ENCODE data around the gene TDRD1. TPM values are rescaled to one million over a fixed set of nuclear protein-coding genes. Genes with fewer than 3 reads are reported as not detected.

Gene TDRD1
- total RNA-seq, 1 donor, result 0.72 TPM

DNA sequence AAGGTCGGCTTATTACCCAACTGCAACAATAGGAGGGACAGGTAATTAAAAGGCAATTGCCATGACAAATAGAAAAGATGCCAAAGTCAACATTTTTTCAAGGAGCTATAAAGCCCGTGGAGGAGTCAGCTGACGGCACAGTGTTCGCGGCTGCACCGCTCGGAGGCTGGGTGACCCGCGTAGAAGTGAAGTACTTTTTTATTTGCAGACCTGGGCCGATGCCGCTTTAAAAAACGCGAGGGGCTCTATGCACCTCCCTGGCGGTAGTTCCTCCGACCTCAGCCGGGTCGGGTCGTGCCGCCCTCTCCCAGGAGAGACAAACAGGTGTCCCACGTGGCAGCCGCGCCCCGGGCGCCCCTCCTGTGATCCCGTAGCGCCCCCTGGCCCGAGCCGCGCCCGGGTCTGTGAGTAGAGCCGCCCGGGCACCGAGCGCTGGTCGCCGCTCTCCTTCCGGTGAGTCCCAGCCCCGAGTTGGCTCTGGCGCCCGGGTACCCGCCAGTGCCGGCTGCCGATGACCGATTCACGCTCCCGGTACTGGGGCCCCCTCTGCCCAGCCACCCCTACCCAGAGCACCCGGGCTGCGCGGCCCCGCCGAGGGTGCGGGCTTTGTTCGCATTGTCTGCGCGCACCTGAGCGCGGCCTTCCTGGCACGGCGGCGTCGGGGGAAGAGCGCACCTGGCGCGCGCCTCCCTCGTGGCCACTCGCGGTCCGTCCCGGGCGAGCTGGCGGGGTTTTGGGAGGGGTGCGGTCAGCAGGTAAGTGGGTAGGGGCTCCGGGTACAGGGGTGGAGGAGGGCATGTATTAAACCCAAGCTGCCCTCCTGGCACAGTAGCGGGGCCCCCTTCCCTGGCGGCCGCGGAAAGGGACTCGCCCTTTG lies 60.2 kb downstream of the TDRD1 start, which contains the start of gene VWA2:
TSS of gene VWA2 (plus strand) at position 138 of the 877 bp plus-strand sequence. CDS start 9,460 bp downstream, outside the sequence.
- no peak within 1 kb of the TSS for H3K4me3 ChIP-seq (ENCODE audit: insufficient read depth, low read length)
- TF ChIP-seq CTCF (IDR thresholded peaks at IDR 0.05; ENCODE audit: extremely low read depth, low read depth, low read length), result no peak

DNA sequence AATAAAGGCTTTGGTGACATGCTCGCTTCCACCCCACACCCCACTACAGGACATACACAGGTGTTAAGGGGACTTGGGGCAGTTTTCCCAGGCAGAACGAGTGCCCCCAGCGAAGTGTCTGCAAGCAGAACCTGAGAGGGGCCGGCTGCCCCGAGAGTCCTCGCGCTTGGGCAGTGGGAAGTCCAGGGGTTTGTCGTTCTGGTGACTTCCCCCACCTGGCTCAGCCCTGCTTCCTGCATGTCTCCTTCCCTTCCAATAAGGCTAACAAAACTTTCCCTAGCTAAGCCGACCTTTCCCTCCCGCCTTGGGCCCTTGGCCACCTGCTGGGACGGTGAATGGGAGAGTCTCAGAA lies 60.8 kb downstream of the TDRD1 start:
- no peaks in the 10 kb centered on the region for H3K9me3 ChIP-seq (ENCODE audit: low read depth, low read length)
- H3K4me2 ChIP-seq (ENCODE audit: insufficient read depth, low read length), result no peak overlapping the region
- no peaks in the 10 kb centered on the region for H4K20me1 ChIP-seq (ENCODE audit: insufficient read depth, low read length)
- no peaks in the 10 kb centered on the region for H3K36me3 ChIP-seq (ENCODE audit: insufficient read depth, low read length)
- no peaks in the 10 kb centered on the region for H3K79me2 ChIP-seq (ENCODE audit: insufficient read depth, low read length)
- H2AFZ ChIP-seq (ENCODE audit: low read length), result no peak overlapping the region
- no peak overlapping the region for H3K4me3 ChIP-seq (ENCODE audit: insufficient read depth, low read length)
- H3K27ac ChIP-seq (ENCODE audit: low read depth, low read length), result no peak overlapping the region
- H3K27me3 ChIP-seq (ENCODE audit: insufficient read depth, low read length), result peaks cover 62% of the 10 kb centered on the region
- DNase-seq (ENCODE audit: insufficient read length, low spot score, missing footprints), result no peak
- no peaks in the 10 kb centered on the region for H3K4me1 ChIP-seq (ENCODE audit: insufficient read depth, low read length)
- TF ChIP-seq CTCF (IDR thresholded peaks at IDR 0.05; ENCODE audit: extremely low read depth, low read depth, low read length), result no peak

More for the DNA sequence above, 60.2 kb downstream of the TDRD1 start, which contains the start of gene VWA2:
- H3K9me3 ChIP-seq (ENCODE audit: low read depth, low read length), result no peaks in the 10 kb centered on the region
- H3K79me2 ChIP-seq (ENCODE audit: insufficient read depth, low read length), result no peaks in the 10 kb centered on the region
- H3K36me3 ChIP-seq (ENCODE audit: insufficient read depth, low read length), result no peaks in the 10 kb centered on the region
- H3K4me1 ChIP-seq (ENCODE audit: insufficient read depth, low read length), result no peaks in the 10 kb centered on the region
- H3K27me3 ChIP-seq (ENCODE audit: insufficient read depth, low read length), result peaks cover 61% of the 10 kb centered on the region
- DNase-seq (ENCODE audit: insufficient read length, low spot score, missing footprints), result no peak
- no peak within 1 kb of the TSS for H2AFZ ChIP-seq (ENCODE audit: low read length)
- no peak within 1 kb of the TSS for H3K4me2 ChIP-seq (ENCODE audit: insufficient read depth, low read length)
- H4K20me1 ChIP-seq (ENCODE audit: insufficient read depth, low read length), result no peaks in the 10 kb centered on the region
- H3K27ac ChIP-seq (ENCODE audit: low read depth, low read length), result no peak within 1 kb of the TSS

- Histone ChIP-seq H3K4me1 (ENCODE audit: insufficient read depth, low read length) (no peaks in the 10 kb centered on the region), H3K4me2 (ENCODE audit: insufficient read depth, low read length) (no peak overlapping the region), H3K4me3 (ENCODE audit: insufficient read depth, low read length) (no peak overlapping the region), H3K27me3 (ENCODE audit: insufficient read depth, low read length) (peaks cover 63% of the 10 kb centered on the region), H3K36me3 (ENCODE audit: insufficient read depth, low read length) (no peaks in the 10 kb centered on the region), H2AFZ (ENCODE audit: low read length) (no peak overlapping the region), H4K20me1 (ENCODE audit: insufficient read depth, low read length) (no peaks in the 10 kb centered on the region), H3K79me2 (ENCODE audit: insufficient read depth, low read length) (no peaks in the 10 kb centered on the region), H3K9me3 (ENCODE audit: low read depth, low read length) (no peaks in the 10 kb centered on the region), H3K27ac (ENCODE audit: low read depth, low read length) (no peak overlapping the region)
- no peak for TF ChIP-seq CTCF (IDR thresholded peaks at IDR 0.05; ENCODE audit: extremely low read depth, low read depth, low read length)
- DNase-seq (ENCODE audit: insufficient read length, low spot score, missing footprints), result no peak
Measured at GRCh38 chr10:114242235-114242634, 63.1 kb downstream of the TDRD1 start.

- no peak for TF ChIP-seq CTCF (IDR thresholded peaks at IDR 0.05; ENCODE audit: extremely low read depth, low read depth, low read length)
- no peak overlapping the region for H3K4me3 ChIP-seq (ENCODE audit: insufficient read depth, low read length)
- H3K27ac ChIP-seq (ENCODE audit: low read depth, low read length), result no peak overlapping the region
- H3K9me3 ChIP-seq (ENCODE audit: low read depth, low read length), result no peaks in the 10 kb centered on the region
- H3K27me3 ChIP-seq (ENCODE audit: insufficient read depth, low read length), result peaks cover 55% of the 10 kb centered on the region
- no peak for DNase-seq (ENCODE audit: insufficient read length, low spot score, missing footprints)
- no peaks in the 10 kb centered on the region for H4K20me1 ChIP-seq (ENCODE audit: insufficient read depth, low read length)
- no peaks in the 10 kb centered on the region for H3K4me1 ChIP-seq (ENCODE audit: insufficient read depth, low read length)
- no peak overlapping the region for H3K4me2 ChIP-seq (ENCODE audit: insufficient read depth, low read length)
- H3K79me2 ChIP-seq (ENCODE audit: insufficient read depth, low read length), result no peaks in the 10 kb centered on the region
- no peak overlapping the region for H2AFZ ChIP-seq (ENCODE audit: low read length)
- H3K36me3 ChIP-seq (ENCODE audit: insufficient read depth, low read length), result no peaks in the 10 kb centered on the region
Measured at GRCh38 chr10:114243661-114244060, 64.5 kb downstream of the TDRD1 start.
